ENCODE results near the gene GBGT1.

Gene GBGT1

DNA sequence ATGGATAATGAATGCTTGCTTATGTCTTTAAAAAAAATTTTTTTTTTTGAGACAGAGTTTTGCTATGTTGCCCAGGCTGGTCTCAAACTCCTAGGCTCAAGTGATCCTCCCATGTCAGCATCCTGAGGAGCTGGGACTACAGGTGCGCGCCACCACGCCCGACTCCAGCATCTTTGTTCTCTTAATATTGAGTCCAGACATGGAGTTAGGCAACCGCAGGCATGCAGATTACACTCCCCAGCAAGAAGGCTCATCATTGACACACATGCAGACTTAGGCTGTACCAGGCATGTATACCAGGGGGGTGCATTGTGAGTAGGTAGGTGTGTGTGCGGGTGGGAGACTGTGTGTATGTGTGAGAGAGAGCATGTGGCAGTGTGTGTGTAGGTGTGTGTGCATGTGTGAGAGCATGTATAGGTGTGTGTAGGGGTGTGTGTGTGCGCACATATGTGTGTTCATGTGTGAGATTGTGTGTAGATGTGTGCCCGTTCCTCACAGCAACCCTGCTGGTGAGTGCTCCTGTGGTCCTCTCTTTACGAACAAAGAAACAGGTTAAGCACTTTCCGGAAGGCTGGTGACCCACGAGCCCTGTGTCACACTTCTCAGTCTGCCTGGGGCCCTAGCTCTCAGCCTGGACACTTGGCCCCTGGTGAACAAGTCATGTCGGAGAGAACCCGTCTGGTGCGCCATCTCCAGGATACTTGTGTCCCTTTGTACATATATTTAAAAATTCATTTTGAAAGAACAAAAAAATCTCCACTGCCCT, 39.2 kb upstream of the GBGT1 start:
- no peaks in the 10 kb centered on the region for H3K36me3 Mint-ChIP-seq (ENCODE audit: low read depth)
- H3K27ac Mint-ChIP-seq: no peak overlapping the region
- no peaks in the 10 kb centered on the region for H3K9me3 Mint-ChIP-seq
- no peaks in the 10 kb centered on the region for H3K4me1 Mint-ChIP-seq (ENCODE audit: low read depth)
- H3K4me3 Mint-ChIP-seq: no peak overlapping the region
- H3K27me3 Mint-ChIP-seq: peaks cover 18% of the 10 kb centered on the region

DNA sequence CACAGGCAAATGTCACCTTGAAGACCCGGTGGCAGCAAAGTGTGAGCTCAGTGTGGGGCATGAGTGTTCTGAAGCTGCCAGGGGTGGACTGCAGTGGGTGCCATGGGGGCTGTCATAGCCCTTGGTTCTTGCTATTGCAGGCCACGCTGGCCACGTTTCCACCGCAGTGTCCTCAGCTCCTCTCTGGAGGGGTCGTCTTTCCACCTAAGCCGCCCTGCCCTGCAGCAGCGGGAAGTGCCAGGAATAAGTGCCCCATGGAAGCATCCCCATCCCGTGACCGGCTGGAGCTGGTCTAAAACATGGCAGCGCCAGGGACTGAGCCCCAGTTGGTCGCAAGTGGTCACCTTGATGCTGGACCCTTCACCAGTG, 38.4 kb upstream of the GBGT1 start:
- Mint-ChIP-seq H3K4me1 (ENCODE audit: low read depth) (no peaks in the 10 kb centered on the region), H3K36me3 (ENCODE audit: low read depth) (no peaks in the 10 kb centered on the region), H3K27ac (no peak overlapping the region), H3K27me3 (peaks cover 18% of the 10 kb centered on the region), H3K9me3 (no peaks in the 10 kb centered on the region), H3K4me3 (no peak overlapping the region)

GRCh38 chr9:133201424-133202144, 37.9 kb upstream of the GBGT1 start:
- H3K36me3 Mint-ChIP-seq (ENCODE audit: low read depth): no peaks in the 10 kb centered on the region
- H3K9me3 Mint-ChIP-seq: no peaks in the 10 kb centered on the region

DNA sequence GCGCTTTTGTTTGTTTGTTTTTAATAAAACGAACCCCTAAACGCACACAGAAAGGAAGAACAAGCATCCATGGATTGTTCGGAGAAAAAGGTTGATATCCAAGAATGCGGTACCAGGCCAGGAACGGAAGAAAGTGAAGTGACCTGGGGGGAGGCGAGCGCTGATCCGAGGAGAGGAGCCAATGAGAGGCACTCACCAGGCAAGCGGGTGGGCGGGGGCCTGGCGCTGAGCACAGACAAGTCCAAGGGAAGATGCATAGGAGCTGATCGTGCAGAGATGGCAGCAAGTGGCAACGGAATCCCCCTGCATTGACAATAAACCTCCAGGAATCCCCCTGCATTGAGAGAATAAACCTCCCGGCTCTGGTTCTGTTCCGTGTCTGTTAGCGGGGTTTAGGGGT, 36.9 kb upstream of the GBGT1 start:
- H3K27ac Mint-ChIP-seq: no peak overlapping the region
- no peaks in the 10 kb centered on the region for H3K4me1 Mint-ChIP-seq (ENCODE audit: low read depth)
- H3K36me3 Mint-ChIP-seq (ENCODE audit: low read depth): no peaks in the 10 kb centered on the region
- no peaks in the 10 kb centered on the region for H3K9me3 Mint-ChIP-seq
- no peak overlapping the region for H3K4me3 Mint-ChIP-seq
- peaks cover 18% of the 10 kb centered on the region for H3K27me3 Mint-ChIP-seq

More at GRCh38 chr9:133201424-133202144, 37.9 kb upstream of the GBGT1 start:
- peaks cover 18% of the 10 kb centered on the region for H3K27me3 Mint-ChIP-seq
- no peaks in the 10 kb centered on the region for H3K4me1 Mint-ChIP-seq (ENCODE audit: low read depth)
- no peak overlapping the region for H3K4me3 Mint-ChIP-seq
- no peak overlapping the region for H3K27ac Mint-ChIP-seq

DNA sequence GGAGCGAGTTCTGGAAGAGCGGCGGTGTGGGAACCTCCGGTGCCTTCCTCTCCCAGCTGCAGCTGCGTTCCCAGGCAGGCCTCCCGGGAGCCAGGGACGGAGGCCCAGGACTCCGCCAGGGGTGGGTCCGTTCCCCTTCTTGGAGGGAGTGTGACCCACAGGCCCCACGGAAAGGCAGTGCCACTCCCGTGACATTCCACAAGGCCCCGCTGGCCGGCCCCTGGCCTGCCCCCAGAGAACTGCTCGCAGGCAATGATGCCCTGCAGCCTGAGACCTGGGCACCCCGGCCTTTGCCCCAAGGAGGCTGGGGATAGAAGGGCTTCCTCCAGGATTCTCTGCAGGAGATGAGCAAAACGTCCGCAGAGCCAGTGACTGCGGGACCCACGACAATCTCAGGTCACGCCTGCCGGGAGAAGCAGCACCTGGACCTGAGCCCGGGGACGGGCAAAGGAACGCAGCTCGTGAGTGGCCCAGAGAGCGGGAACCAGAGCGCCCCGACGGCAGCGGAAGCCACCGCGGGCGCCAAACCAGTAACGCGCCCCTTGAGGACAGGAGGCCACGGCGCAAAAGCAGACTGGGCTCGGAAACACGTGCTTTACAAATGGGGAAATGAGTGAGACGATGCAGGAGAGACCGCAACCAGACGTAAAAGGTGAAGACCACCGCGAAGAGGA, 36.1 kb upstream of the GBGT1 start:
- Mint-ChIP-seq H3K36me3 (ENCODE audit: low read depth) (no peaks in the 10 kb centered on the region), H3K27me3 (peaks cover 26% of the 10 kb centered on the region), H3K4me3 (peak overlapping the region; percentile 58), H3K27ac (peak overlapping the region; percentile 7), H3K4me1 (ENCODE audit: low read depth) (no peaks in the 10 kb centered on the region), H3K9me3 (no peaks in the 10 kb centered on the region)

DNA sequence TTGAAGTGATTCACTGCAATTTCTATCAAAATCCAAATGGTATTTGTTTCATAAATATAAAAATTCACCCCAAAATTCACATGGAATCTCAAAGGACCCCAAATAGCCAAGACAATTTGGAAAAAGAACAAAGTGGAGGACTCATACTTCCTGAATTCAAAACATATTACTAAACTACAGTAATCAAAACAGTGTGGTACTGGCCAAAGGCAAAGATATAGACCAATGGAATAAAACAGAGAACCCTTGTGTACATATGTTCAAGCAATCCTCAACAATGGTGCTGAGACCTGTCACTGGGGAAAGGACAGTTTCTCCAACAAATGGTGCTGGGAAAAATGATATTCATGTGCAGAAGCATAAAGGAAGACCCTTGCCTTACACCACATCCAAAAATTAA, 31.3 kb upstream of the GBGT1 start:
- no peaks in the 10 kb centered on the region for H3K9me3 Mint-ChIP-seq
- H3K27ac Mint-ChIP-seq: no peak overlapping the region
- H3K4me1 Mint-ChIP-seq (ENCODE audit: low read depth): no peaks in the 10 kb centered on the region
- no peak overlapping the region for H3K4me3 Mint-ChIP-seq
- H3K36me3 Mint-ChIP-seq (ENCODE audit: low read depth): no peaks in the 10 kb centered on the region
- peaks cover 33% of the 10 kb centered on the region for H3K27me3 Mint-ChIP-seq

- H3K27ac Mint-ChIP-seq: no peak overlapping the region
- H3K36me3 Mint-ChIP-seq (ENCODE audit: low read depth): no peaks in the 10 kb centered on the region
- H3K27me3 Mint-ChIP-seq: peaks cover 31% of the 10 kb centered on the region
- no peak overlapping the region for H3K4me3 Mint-ChIP-seq
- H3K4me1 Mint-ChIP-seq (ENCODE audit: low read depth): no peaks in the 10 kb centered on the region
- H3K9me3 Mint-ChIP-seq: no peaks in the 10 kb centered on the region
Measured at GRCh38 chr9:133194597-133194996, 30.9 kb upstream of the GBGT1 start.

- no peak overlapping the region for H3K4me3 Mint-ChIP-seq
- H3K4me1 Mint-ChIP-seq (ENCODE audit: low read depth): no peaks in the 10 kb centered on the region
- H3K9me3 Mint-ChIP-seq: no peaks in the 10 kb centered on the region
- no peak overlapping the region for H3K27ac Mint-ChIP-seq
- peaks cover 42% of the 10 kb centered on the region for H3K27me3 Mint-ChIP-seq
- H3K36me3 Mint-ChIP-seq (ENCODE audit: low read depth): no peaks in the 10 kb centered on the region
Measured at GRCh38 chr9:133191989-133192388, 28.3 kb upstream of the GBGT1 start.

DNA sequence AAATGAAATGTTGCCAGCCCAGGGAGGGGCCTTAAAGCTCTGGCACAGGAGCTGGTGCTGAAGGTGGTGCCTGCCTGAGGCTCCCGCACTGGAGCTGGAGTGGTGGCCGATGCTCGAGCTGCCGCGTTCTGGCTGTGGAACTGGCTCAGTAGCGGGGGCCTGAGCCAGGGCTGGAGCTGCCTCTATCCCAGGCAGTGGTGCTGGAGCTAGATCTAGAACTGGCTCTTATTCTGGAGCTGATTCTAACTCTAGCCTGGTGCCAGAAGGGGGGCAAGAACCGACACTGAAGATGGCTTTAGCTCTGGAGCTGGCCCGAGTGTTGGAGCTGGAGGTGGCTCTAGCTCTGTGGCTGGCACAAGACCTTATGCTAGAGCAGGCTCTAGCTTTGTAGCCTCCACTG, 26.1 kb upstream of the GBGT1 start:
- Mint-ChIP-seq H3K36me3 (ENCODE audit: low read depth) (no peaks in the 10 kb centered on the region), H3K4me3 (no peak overlapping the region), H3K27ac (no peak overlapping the region), H3K4me1 (ENCODE audit: low read depth) (peaks cover 9% of the 10 kb centered on the region), H3K9me3 (no peaks in the 10 kb centered on the region), H3K27me3 (peaks cover 40% of the 10 kb centered on the region)

DNA sequence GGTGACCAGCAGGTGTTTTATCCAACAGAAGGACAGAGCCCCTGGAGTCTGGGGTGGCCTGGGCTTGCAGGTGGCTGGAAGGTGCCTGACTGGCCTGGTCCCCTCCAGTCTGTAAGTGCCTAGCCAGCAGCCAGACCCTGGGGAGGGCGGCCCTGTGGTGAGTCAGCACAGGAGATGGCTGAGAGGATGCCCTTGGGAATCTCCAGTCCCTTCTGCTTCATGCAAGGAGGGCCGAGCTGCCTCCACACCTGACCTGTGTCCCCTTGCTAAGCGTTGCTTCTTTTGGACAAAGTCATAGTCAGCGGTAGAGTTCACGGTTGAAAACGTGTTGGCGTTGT, 25.1 kb upstream of the GBGT1 start:
- H3K4me1 Mint-ChIP-seq (ENCODE audit: low read depth): peaks cover 18% of the 10 kb centered on the region
- H3K36me3 Mint-ChIP-seq (ENCODE audit: low read depth): no peaks in the 10 kb centered on the region
- H3K9me3 Mint-ChIP-seq: no peaks in the 10 kb centered on the region
- H3K27ac Mint-ChIP-seq: no peak overlapping the region
- H3K27me3 Mint-ChIP-seq: peaks cover 39% of the 10 kb centered on the region
- H3K4me3 Mint-ChIP-seq: no peak overlapping the region

DNA sequence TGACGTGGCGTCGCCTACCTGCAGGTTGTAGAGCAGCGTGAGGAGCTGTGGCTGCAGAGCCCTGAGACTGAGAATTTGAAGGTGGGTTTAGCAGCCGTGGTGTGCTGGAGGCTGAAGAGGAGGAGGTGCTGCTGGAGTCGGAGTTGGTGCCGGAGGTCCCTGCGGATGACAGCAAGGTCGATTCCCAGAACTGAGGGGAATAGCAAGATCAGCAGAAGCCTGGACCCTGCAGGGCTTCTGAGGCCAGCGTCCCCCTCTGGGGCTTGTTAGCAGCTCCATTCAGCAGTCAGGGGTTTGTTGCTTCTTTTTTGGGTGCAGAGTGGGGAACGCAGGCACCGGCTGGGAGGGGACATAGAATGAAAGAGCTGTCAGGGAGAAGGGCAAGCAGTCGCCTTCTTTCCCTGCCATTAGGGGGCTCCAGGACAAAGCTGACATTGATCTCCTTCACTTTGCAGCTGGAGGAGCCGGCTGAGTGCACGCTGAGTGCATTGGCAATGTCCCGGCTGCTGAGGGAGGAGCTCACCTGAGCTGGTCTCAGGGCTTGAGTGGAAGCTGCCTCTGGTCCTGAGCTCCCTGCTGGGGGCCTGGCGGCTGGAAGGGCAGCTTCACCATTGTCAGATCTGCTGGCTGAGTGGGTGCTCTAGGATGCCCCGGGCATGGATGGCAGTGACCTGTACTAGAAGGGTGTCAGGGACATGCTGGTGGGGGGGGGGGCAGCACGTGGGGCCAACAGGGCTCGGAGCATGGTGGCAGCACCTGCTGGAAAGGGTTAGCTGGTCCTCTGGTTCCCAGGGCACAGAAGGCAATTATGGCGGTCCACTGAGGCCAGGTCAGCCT, 24.5 kb upstream of the GBGT1 start:
- peaks cover 38% of the 10 kb centered on the region for H3K27me3 Mint-ChIP-seq
- no peaks in the 10 kb centered on the region for H3K36me3 Mint-ChIP-seq (ENCODE audit: low read depth)
- no peak overlapping the region for H3K4me3 Mint-ChIP-seq
- H3K27ac Mint-ChIP-seq: no peak overlapping the region
- H3K9me3 Mint-ChIP-seq: no peaks in the 10 kb centered on the region
- peaks cover 23% of the 10 kb centered on the region for H3K4me1 Mint-ChIP-seq (ENCODE audit: low read depth)

DNA sequence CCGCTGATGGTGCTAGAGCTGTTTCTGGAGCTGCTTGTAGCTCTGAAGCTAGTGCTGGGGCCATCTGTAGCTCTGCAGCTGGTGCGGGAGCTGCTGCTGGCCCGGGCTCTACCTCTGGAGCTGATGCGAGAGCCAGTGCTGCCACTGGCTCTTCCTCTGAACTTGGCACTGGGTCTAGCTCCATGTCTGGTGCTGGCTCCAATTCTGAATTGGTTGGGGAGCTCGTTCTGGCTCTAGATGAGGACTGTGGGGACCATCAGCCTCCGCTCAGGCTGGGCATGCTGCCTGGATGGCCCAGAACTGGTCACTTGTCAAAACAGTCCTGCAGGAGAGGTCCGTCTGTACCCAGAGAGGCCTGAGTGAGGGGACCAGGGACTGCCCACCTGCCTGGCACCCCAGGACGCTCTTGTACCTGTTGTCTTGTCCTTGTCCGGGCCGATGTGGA, 23.9 kb upstream of the GBGT1 start:
- Mint-ChIP-seq H3K4me3 (no peak overlapping the region), H3K27ac (no peak overlapping the region), H3K27me3 (peaks cover 40% of the 10 kb centered on the region)

DNA sequence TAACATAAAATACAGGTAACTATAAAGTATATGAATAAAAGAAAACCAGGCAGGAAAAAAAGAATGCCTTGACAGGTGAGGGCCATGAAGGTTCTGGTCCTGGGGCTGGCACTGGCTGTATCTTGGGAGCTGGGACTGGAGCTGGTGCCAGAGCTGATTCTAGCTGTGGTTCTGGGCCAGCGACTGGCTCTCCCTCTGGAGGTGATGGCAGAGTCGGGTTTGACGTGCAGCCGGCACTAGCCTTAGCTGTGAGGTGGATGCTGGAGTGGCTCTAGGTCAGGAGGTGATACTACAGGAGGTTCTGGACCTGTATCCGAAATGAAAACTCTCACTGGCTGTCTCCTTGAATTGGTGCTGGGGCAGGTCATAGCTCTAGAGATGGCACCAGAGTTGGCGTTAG, 23.0 kb upstream of the GBGT1 start:
- no peaks in the 10 kb centered on the region for H3K36me3 Mint-ChIP-seq (ENCODE audit: low read depth)
- peaks cover 42% of the 10 kb centered on the region for H3K27me3 Mint-ChIP-seq
- peaks cover 29% of the 10 kb centered on the region for H3K4me1 Mint-ChIP-seq (ENCODE audit: low read depth)
- no peak overlapping the region for H3K27ac Mint-ChIP-seq
- no peak overlapping the region for H3K4me3 Mint-ChIP-seq
- H3K9me3 Mint-ChIP-seq: no peaks in the 10 kb centered on the region

More for the DNA sequence above, 23.9 kb upstream of the GBGT1 start:
- H3K4me1 Mint-ChIP-seq (ENCODE audit: low read depth): peaks cover 29% of the 10 kb centered on the region
- no peaks in the 10 kb centered on the region for H3K36me3 Mint-ChIP-seq (ENCODE audit: low read depth)
- H3K9me3 Mint-ChIP-seq: no peaks in the 10 kb centered on the region

- Mint-ChIP-seq H3K36me3 (ENCODE audit: low read depth) (no peaks in the 10 kb centered on the region), H3K27ac (peak overlapping the region; percentile 59), H3K9me3 (no peaks in the 10 kb centered on the region), H3K27me3 (peaks cover 46% of the 10 kb centered on the region), H3K4me3 (peak overlapping the region; percentile 31), H3K4me1 (ENCODE audit: low read depth) (peaks cover 29% of the 10 kb centered on the region)
Measured at GRCh38 chr9:133184971-133185370, 21.3 kb upstream of the GBGT1 start.

- Mint-ChIP-seq H3K27me3 (peaks cover 33% of the 10 kb centered on the region), H3K27ac (no peak overlapping the region), H3K9me3 (no peaks in the 10 kb centered on the region), H3K36me3 (ENCODE audit: low read depth) (no peaks in the 10 kb centered on the region), H3K4me1 (ENCODE audit: low read depth) (peaks cover 29% of the 10 kb centered on the region), H3K4me3 (no peak overlapping the region)
Measured at GRCh38 chr9:133182151-133182550, 18.4 kb upstream of the GBGT1 start.
